Tibial artery (tissue), 4 donors: Measurements from ENCODE around the gene C1orf105.

ENCODE experiments used
- DNase-seq, 2 donors: peaks; one replicate each; pipeline ENCODE4 v3.0.0-alpha.2; 2019
- H3K27ac ChIP-seq, 2 donors: fragments of 200-600 bp; sonication (generic) in 1 of 2; 1 replicate in 1 of 2; 2 replicates in 1 of 2; pipeline ENCODE4 v1.5.1; 2018 to 2019; ENCODE audit warnings: mild to moderate bottlenecking in 1 of 2
- H3K27me3 ChIP-seq, 2 donors: fragments of 200-600 bp; sonication (generic) in 1 of 2; one replicate each; pipeline versions ENCODE4 v1.5.1 to v1.6.0; 2016 to 2019
- H3K36me3 ChIP-seq, 3 donors: fragments of 200-600 bp; sonication (generic) in 2 of 3; one replicate each; pipeline ENCODE4 v1.5.1; 2016 to 2019; ENCODE audit warnings: mild to moderate bottlenecking in 2 of 3
- H3K4me1 ChIP-seq, 4 donors: fragments of 200-600 bp; sonication (generic) in 2 of 4; 1 replicate in 3 of 4; 2 replicates in 1 of 4; pipeline ENCODE4 v1.5.1; 2016 to 2019
- H3K4me3 ChIP-seq, 2 donors: fragments of 200-600 bp; sonication (generic) in 1 of 2; 1 replicate in 1 of 2; 2 replicates in 1 of 2; pipeline ENCODE4 v1.5.1; 2018 to 2019; ENCODE audit warnings: mild to moderate bottlenecking in 2 of 2
- H3K9me3 ChIP-seq, 3 donors: fragments of 200-600 bp; sonication (generic) in 1 of 3; one replicate each; pipeline ENCODE4 v1.5.1; 2016 to 2019
- intact Hi-C: fragments of 100-400 bp; cut with DNase I; formaldehyde crosslinking; loops from one replicate; pipeline ENCODE4 v1.15.0; 2023; ENCODE audit warnings: low total_unique reads
- TF ChIP-seq, protein P1 (sequence below), 2 experiments: fragments of 200-600 bp in 1 of 2; fragments of 450-650 bp in 1 of 2; IDR thresholded peaks; one replicate each; pipeline ENCODE4 v1.5.1; 2017 to 2019; ENCODE audit warnings: antibody characterized with exemption in 2 of 2, mild to moderate bottlenecking in 1 of 2, moderate library complexity in 1 of 2

C1orf105 gene

DNA sequence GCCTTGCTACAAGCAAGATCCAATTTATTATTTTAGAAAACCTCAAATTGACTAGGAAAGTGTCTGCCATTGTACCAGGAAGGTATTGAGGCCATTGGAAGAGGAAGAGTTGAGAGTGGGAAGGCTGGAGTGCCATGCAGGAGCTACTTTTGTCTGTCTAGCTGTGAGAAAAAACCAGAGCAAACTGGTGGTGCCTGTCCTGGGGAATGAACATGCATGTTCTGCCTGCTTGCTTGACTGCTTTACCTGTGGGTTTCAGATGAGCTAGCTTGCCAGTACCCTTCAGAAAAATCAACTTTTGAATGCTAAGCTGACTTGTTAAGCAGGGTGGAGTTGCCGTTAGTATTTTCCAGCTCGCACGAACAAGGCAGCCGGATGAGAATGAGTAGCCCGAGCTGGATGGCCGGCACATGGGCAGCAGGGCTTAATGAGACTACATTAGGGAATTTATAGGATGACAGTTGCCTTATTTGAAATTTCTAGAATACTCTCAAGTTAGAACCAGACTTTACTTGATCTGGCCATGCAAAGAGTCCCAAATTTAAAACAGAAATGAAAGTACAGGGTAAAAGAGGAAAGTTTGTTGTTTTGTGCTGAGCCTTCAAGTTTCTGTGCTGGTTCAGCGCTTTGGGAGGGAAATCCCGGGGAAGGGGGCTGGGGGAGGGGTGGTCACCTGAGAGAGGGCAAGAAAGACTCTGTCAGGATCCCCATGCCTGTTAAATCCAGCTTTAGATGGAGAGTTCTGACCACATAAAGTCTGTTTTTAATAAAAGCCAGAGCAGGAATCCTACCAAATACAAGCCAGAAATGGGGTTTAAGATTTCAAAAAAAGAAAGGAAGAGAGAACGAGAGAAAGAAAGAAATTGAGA lies 29.6 kb upstream of the C1orf105 start:
- H3K4me1 ChIP-seq = peaks cover 0 to 46% (median 4%) of the 10 kb centered on the region in 4 donors

DNA sequence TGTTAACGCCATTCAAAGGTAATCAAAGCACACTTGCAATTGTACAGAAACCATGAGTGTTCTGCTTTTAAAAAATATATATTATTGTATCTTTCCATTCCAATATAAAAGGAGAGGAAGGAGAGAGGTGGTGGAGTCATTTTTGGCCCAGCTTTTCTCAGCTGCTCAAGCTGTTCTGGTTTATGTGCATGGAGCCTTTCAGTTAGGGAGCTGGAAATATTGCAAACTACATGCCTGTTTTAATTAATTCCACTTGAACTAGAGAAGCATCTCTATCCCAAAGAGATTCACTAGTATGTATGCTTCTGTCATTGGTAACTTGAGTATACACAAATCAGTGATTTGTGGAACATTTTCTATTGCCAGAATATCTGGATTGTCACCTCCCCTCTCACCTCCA lies 28.5 kb upstream of the C1orf105 start:
- DNase-seq = no peak
- no peaks in the 10 kb centered on the region for H3K9me3 ChIP-seq
- TF ChIP-seq, protein P1, sequence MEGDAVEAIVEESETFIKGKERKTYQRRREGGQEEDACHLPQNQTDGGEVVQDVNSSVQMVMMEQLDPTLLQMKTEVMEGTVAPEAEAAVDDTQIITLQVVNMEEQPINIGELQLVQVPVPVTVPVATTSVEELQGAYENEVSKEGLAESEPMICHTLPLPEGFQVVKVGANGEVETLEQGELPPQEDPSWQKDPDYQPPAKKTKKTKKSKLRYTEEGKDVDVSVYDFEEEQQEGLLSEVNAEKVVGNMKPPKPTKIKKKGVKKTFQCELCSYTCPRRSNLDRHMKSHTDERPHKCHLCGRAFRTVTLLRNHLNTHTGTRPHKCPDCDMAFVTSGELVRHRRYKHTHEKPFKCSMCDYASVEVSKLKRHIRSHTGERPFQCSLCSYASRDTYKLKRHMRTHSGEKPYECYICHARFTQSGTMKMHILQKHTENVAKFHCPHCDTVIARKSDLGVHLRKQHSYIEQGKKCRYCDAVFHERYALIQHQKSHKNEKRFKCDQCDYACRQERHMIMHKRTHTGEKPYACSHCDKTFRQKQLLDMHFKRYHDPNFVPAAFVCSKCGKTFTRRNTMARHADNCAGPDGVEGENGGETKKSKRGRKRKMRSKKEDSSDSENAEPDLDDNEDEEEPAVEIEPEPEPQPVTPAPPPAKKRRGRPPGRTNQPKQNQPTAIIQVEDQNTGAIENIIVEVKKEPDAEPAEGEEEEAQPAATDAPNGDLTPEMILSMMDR (IDR thresholded peaks at IDR 0.05) = no peak
- intact Hi-C loops = loop anchor here (10.0 kb wide), 1 partner anchor 47 kb away; no protein-coding TSS in a partner anchor
- no peak overlapping the region for H3K4me3 ChIP-seq
- peaks cover 0 to 40% (median 4%) of the 10 kb centered on the region in 4 donors for H3K4me1 ChIP-seq
- no peaks in the 10 kb centered on the region for H3K27me3 ChIP-seq
- H3K27ac ChIP-seq = peak overlapping the region in 1 of 2 donors; percentile 63
- no peaks in the 10 kb centered on the region for H3K36me3 ChIP-seq

More for the DNA sequence above, 29.6 kb upstream of the C1orf105 start:
- peak overlapping the region; percentile 55 to 63 for H3K27ac ChIP-seq
- no peaks in the 10 kb centered on the region for H3K36me3 ChIP-seq
- intact Hi-C loops = loop anchor here (10.0 kb wide), 1 partner anchor 46 kb away; no protein-coding TSS in a partner anchor
- DNase-seq = peak; percentile 34 to 65
- H3K9me3 ChIP-seq = no peaks in the 10 kb centered on the region
- TF ChIP-seq, protein P1 (IDR thresholded peaks at IDR 0.05) = no peak
- peak overlapping the region; percentile 25 to 41 for H3K4me3 ChIP-seq
- H3K27me3 ChIP-seq = no peaks in the 10 kb centered on the region

DNA sequence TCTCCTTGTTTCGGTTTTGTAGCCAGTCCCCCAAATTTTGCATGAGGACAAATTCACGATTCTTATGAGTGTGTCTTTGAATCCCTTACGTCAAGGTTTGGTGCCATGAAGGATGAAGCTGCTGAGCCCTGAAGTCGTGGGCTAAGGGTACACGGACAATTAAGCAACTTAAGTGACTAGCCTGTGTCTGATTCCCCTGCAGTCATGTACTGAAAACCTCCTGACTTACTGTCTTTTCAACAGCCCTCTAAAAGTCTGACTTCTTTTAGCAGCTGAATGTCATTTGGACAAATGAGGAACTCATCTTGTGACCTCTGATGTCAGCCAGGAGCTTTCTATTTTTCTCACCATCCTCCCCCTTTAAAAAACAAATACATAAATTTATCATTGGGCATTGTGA lies 27.1 kb upstream of the C1orf105 start:
- intact Hi-C loops = loop anchor here (10.0 kb wide), 1 partner anchor 49 kb away; no protein-coding TSS in a partner anchor
- no peak overlapping the region for H3K27ac ChIP-seq
- peaks cover 0 to 54% (median 8%) of the 10 kb centered on the region in 4 donors for H3K4me1 ChIP-seq
- no peaks in the 10 kb centered on the region for H3K9me3 ChIP-seq
- TF ChIP-seq, protein P1 (IDR thresholded peaks at IDR 0.05) = no peak
- H3K36me3 ChIP-seq = no peaks in the 10 kb centered on the region
- no peaks in the 10 kb centered on the region for H3K27me3 ChIP-seq
- H3K4me3 ChIP-seq = no peak overlapping the region
- DNase-seq = no peak

DNA sequence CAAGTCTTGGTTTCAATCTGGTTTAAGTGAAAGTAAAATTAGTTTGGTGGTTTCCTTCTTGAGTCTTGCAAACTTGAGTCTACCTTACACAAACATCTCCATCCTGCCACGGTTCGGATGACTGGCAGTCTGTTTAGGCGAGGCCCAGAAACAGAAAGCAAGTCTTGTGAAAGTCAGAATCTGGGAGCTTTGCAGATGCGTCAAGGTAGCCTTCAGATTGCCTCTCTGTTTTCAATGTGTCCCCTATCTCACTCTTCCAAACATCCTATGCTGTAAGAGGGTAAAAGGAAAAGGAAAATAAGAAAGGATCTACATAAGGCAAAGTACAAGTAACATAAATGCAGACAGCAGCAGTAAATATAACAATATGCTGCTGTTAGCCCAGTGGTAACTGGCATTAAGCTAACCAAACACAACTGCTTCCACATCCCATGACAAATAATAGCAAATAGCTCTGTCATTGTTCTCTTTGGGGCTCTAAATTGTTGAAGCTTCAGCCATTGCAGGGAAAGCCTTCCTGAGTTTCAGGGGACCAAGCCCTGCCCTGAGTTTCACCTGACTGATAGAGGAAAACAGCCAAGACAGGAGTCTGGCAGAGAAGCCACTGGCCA lies 26.2 kb upstream of the C1orf105 start:
- no peak overlapping the region for H3K4me3 ChIP-seq
- H3K27ac ChIP-seq = peak overlapping the region in 1 of 2 donors; percentile 20
- no peaks in the 10 kb centered on the region for H3K27me3 ChIP-seq
- no peak for DNase-seq
- H3K36me3 ChIP-seq = no peaks in the 10 kb centered on the region
- TF ChIP-seq, protein P1 (IDR thresholded peaks at IDR 0.05) = no peak
- no peaks in the 10 kb centered on the region for H3K9me3 ChIP-seq
- intact Hi-C loops = loop anchor here (10.0 kb wide), 1 partner anchor 49 kb away; no protein-coding TSS in a partner anchor
- peaks cover 0 to 63% (median 14%) of the 10 kb centered on the region in 4 donors for H3K4me1 ChIP-seq

DNA sequence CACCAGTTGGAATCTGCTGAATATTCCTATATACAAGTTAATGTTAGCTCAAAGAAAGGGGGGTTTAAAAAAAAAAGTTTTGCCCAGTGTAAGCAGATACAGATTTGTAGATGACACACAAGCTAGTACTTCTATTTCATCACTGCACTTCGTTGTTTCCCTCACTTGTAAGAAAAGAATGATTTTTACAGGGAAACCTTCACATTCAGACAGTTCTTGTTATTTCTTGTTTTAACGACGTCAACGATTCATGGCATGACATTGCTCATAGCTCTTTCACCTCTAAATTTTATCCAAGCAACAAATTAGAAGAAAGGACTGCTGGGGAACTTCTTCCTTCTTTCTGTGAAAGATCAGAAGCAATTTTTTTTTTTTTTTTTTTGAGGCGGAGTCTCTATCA lies 25.7 kb upstream of the C1orf105 start:
- H3K4me1 ChIP-seq = peaks cover 0 to 64% (median 20%) of the 10 kb centered on the region in 4 donors
- H3K27me3 ChIP-seq = no peaks in the 10 kb centered on the region
- intact Hi-C loops = loop anchor here (5.0 to 10.0 kb wide), 2 partner anchors 50 to 263 kb away; no protein-coding TSS in a partner anchor
- TF ChIP-seq, protein P1 (IDR thresholded peaks at IDR 0.05) = no peak
- no peaks in the 10 kb centered on the region for H3K36me3 ChIP-seq
- no peaks in the 10 kb centered on the region for H3K9me3 ChIP-seq
- no peak for DNase-seq
- H3K4me3 ChIP-seq = no peak overlapping the region
- peak overlapping the region in 1 of 2 donors; percentile 20 for H3K27ac ChIP-seq
